ENCODE data around the gene FBXO27. TPM values are rescaled to one million over a fixed set of nuclear protein-coding genes. Genes with fewer than 3 reads are reported as not detected.
A peak's percentile ranks its signal among the peaks of the same experiment; 100 is the strongest.

Gene FBXO27
- total and polyA plus RNA-seq, 8 donors = 3.3 to 11.9 (median 4.0) TPM

DNA sequence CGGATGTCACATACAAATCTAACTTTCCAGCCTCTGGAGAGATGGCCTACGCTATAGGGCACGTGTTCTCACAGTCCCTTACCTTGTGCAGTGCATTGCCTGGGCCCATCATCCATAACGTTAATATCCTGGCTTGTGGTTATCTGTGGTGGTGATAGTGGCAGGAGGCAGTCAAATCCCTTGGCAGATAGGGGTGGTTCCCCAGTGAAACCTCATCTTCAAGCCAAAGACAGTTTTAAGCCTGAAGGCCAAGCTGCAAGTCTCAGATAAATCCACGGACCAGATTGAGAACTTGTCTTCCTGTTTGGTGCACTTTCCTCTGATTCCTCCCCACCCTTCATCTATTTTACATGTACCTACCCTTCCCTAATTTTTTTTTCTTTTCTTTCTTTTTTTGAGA lies 52.5 kb downstream of the FBXO27 start:
- peaks cover 4 to 9% of the 10 kb centered on the region in 2 donors for H3K4me1 ChIP-seq
- DNase-seq = no peak
- no peak for TF ChIP-seq CTCF (IDR thresholded peaks at IDR 0.05)

GRCh38 chr19:38978326-38978689 lies 54.0 kb downstream of the FBXO27 start:
- ATAC-seq (no peak), DNase-seq (no peak)
- no peak overlapping the region for H3K27ac ChIP-seq
- no peak for TF ChIP-seq CTCF (IDR thresholded peaks at IDR 0.05)
- peaks cover 4 to 9% of the 10 kb centered on the region in 2 donors for H3K4me1 ChIP-seq
- no peak overlapping the region for H3K4me3 ChIP-seq
- intact Hi-C loops (cut with DNase I) = no loop called here
- H3K36me3 ChIP-seq = no peaks in the 10 kb centered on the region
- peaks cover 0 to 27% of the 10 kb centered on the region in 2 donors for H3K27me3 ChIP-seq
- peaks cover 0 to 8% of the 10 kb centered on the region in 2 donors for H3K9me3 ChIP-seq

More for the DNA sequence above, 52.5 kb downstream of the FBXO27 start:
- H3K9me3 ChIP-seq = peaks cover 0 to 8% of the 10 kb centered on the region in 2 donors
- ATAC-seq = no peak
- no peak overlapping the region for H3K27ac ChIP-seq
- intact Hi-C loops (cut with DNase I) = no loop called here
- H3K36me3 ChIP-seq = no peaks in the 10 kb centered on the region
- peaks cover 0 to 23% of the 10 kb centered on the region in 2 donors for H3K27me3 ChIP-seq
- H3K4me3 ChIP-seq = no peak overlapping the region

- Histone ChIP-seq H3K4me3 (no peak overlapping the region), H3K9me3 (peaks cover 0 to 8% of the 10 kb centered on the region in 2 donors), H3K4me1 (peaks cover 4 to 9% of the 10 kb centered on the region in 2 donors), H3K27ac (no peak overlapping the region), H3K27me3 (peaks cover 0 to 27% of the 10 kb centered on the region in 2 donors), H3K36me3 (no peaks in the 10 kb centered on the region)
- no peak for DNase-seq
- TF ChIP-seq CTCF (IDR thresholded peaks at IDR 0.05) = no peak
- ATAC-seq = no peak
- intact Hi-C loops (cut with DNase I) = no loop called here
Measured at GRCh38 chr19:38977445-38978325, 54.7 kb downstream of the FBXO27 start.

- Histone ChIP-seq H3K4me1 (peaks cover 4 to 9% of the 10 kb centered on the region in 2 donors), H3K27ac (peak overlapping the region; percentile 63 to 86), H3K27me3 (peaks cover 0 to 27% of the 10 kb centered on the region in 2 donors), H3K9me3 (peaks cover 0 to 6% of the 10 kb centered on the region in 2 donors), H3K36me3 (no peaks in the 10 kb centered on the region), H3K4me3 (peak overlapping the region; percentile 54 to 57)
- peak in 1 of 4 donors; percentile 35 for DNase-seq
- peak; percentile 36 for ATAC-seq
- intact Hi-C loops (cut with DNase I) = no loop called here
- TF ChIP-seq CTCF (IDR thresholded peaks at IDR 0.05) = no peak
Measured at GRCh38 chr19:38975861-38976271, 56.5 kb downstream of the FBXO27 start.

DNA sequence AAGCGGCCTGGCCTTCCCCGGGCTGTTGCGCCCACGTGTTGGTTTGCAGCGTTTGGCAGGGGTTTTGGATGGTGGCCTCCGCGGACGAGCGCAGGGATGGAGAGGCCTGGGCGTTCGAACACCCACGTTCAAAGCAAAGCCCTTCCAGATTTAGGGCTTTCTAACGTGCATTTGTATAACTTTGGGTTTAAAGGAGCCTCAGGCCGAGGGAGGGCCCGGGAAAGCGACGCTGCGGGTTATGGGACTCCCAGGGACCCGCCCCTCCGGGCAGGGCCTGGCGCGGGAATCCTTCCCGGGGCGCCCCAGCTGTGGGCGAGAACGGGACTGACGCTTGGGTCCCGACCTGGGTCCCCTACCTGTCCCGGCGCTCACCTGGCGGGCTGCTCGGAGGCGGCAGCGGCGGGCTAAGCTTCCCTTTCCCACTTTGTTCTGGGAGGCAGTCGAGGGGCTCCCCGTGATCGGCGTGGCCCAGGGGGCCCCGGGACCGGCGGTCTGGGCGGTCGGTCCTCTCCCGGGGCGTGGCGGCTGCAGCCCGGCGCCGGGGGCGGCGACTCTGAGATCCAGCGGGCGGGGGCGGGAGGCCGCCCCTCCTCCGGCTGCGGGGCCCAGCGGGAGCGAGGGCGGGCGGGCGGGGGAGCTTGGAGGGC lies 57.0 kb downstream of the FBXO27 start, which contains the start of gene FBXO17:
Gene FBXO17, minus strand, starts transcription at position 529 of the 647 bp plus-strand sequence. CDS start 25,423 bp downstream, outside the sequence.
- DNase-seq (peak; percentile 40 to 85 (median 76)), ATAC-seq (peak; percentile 89)
- Histone ChIP-seq H3K27me3 (peaks cover 0 to 27% of the 10 kb centered on the region in 2 donors), H3K4me3 (peak within 1 kb of the TSS; percentile 54 to 57), H3K36me3 (no peaks in the 10 kb centered on the region), H3K27ac (peak within 1 kb of the TSS; percentile 63 to 86), H3K9me3 (peaks cover 0 to 1% of the 10 kb centered on the region in 2 donors), H3K4me1 (peaks cover 4 to 9% of the 10 kb centered on the region in 2 donors)
- no peak for TF ChIP-seq CTCF (IDR thresholded peaks at IDR 0.05)
- intact Hi-C loops (cut with DNase I) = no loop called here
